HepG2 (cell line): ENCODE data around the gene ZNF783. TPM values are rescaled to one million over a fixed set of nuclear protein-coding genes. Genes with fewer than 3 reads are reported as not detected.
"Not testable (repeated sequence)": the region's sequence is repeated elsewhere in the genome, so short reads cannot be mapped to it uniquely, and the experiment has no call there.

Experiments used
- ATAC-seq: fragments of 200-7000 bp; cut with Tn5 transposase; 3 replicates; pipeline ENCODE4 v1.9.1; 2020; ENCODE audit warnings: mild to moderate bottlenecking, moderate library complexity
- BruUV-seq: library from RNA; stranded (reverse); fragments of 400-500 nt; replicated peaks from 2 replicates; lab custom pipeline; 2021; lab: Mats Ljungman, UMichigan
- CTCF ChIA-PET: fragments of 300-600 bp; formaldehyde crosslinking; extraction: SDS; loops from one replicate; lab custom pipeline; 2021; ENCODE audit warnings: low total read pairs, inconsistent platforms, low intra/inter-chr PET ratio; lab: Yijun Ruan, JAX
- POLR2A ChIA-PET: fragments of 350-600 bp; sonication (Branson Sonifier 250); formaldehyde crosslinking; loops from one replicate; lab custom pipeline; 2020; ENCODE audit warnings: antibody characterized with exemption, inconsistent platforms; lab: Yijun Ruan, JAX
- DNase-seq: peaks from one replicate; pipeline ENCODE4 v3.0.0-alpha.2; 2015; ENCODE audit warnings: low spot score
- FAIRE-seq: peaks from 3 replicates; lab custom pipeline; 2011; peaks lifted over from hg19 to GRCh38; lab: Jason Lieb, UNC
- H2AFZ ChIP-seq: one replicate; pipeline ENCODE4 v1.6.1; 2011; ENCODE audit warnings: low read length, inconsistent platforms
- H3K27ac ChIP-seq: fragments of 300-600 bp; 3 replicates; pipeline ENCODE4 v1.8.0; 2011; ENCODE audit warnings: mixed run types, mild to moderate bottlenecking, mixed read lengths, low read length, inconsistent platforms; ENCODE audit not compliant: insufficient read depth; ENCODE audit errors: extremely low read length
- H3K27me3 ChIP-seq, 2 experiments: fragments of 200-600 bp in 1 of 2; 2 replicates in 1 of 2; 3 replicates in 1 of 2; pipeline versions ENCODE4 v1.6.0 to v1.8.0; 2011; ENCODE audit warnings: low read length in 2 of 2, mild to moderate bottlenecking in 2 of 2, moderate library complexity in 2 of 2, inconsistent platforms in 1 of 2; ENCODE audit not compliant: insufficient read depth in 2 of 2, control insufficient read depth in 1 of 2
- H3K36me3 ChIP-seq, 2 experiments: fragments of 200-600 bp in 1 of 2; replicated peaks in 1 of 2; 2 replicates in 1 of 2; 3 replicates in 1 of 2; pipeline versions ENCODE4 v1.5.1 to v1.8.0; 2011; ENCODE audit warnings: low read length in 2 of 2, inconsistent platforms in 1 of 2; ENCODE audit not compliant: insufficient read depth in 2 of 2, control insufficient read depth in 1 of 2
- H3K4me1 ChIP-seq: 2 replicates; pipeline ENCODE4 v1.5.1; 2012; ENCODE audit warnings: low read length, inconsistent platforms; ENCODE audit not compliant: insufficient read depth
- H3K4me2 ChIP-seq: 2 replicates; pipeline ENCODE4 v1.6.0; 2011; ENCODE audit warnings: low read depth, low read length, inconsistent platforms
- H3K4me3 ChIP-seq, 3 experiments: fragments of 200-600 bp in 1 of 3; sonication (generic), shearing (Covaris generic) in 1 of 3; replicated peaks in 1 of 3; 2 replicates each; pipeline ENCODE4 v1.5.1; 2011 to 2016; ENCODE audit warnings: low read length in 3 of 3, inconsistent platforms in 2 of 3, low read depth in 2 of 3, mild to moderate bottlenecking in 2 of 3, control low read depth in 1 of 3, mixed read lengths in 1 of 3; ENCODE audit not compliant: insufficient read depth in 1 of 3
- H3K79me2 ChIP-seq: one replicate; pipeline ENCODE4 v1.6.1; 2011; ENCODE audit warnings: low read length, inconsistent platforms; ENCODE audit not compliant: insufficient read depth
- H3K9ac ChIP-seq: 2 replicates; pipeline ENCODE4 v1.6.0; 2011; ENCODE audit warnings: mild to moderate bottlenecking, low read depth, low read length, inconsistent platforms; ENCODE audit not compliant: insufficient read depth
- H3K9me3 ChIP-seq: 2 replicates; pipeline ENCODE4 v1.5.1; 2012; ENCODE audit warnings: mild to moderate bottlenecking, low read length
- H4K20me1 ChIP-seq: 2 replicates; pipeline ENCODE4 v1.6.0; 2011; ENCODE audit warnings: inconsistent platforms, mild to moderate bottlenecking, low read length, moderate library complexity; ENCODE audit not compliant: insufficient read depth
- MEIS2 ChIP-seq: sonication (generic); formaldehyde crosslinking; IDR thresholded peaks from 2 replicates; pipeline ENCODE4 v1.9.0; 2021; ENCODE audit warnings: mild to moderate bottlenecking, missing genetic modification reagents
- WGBS: methylation state at CpG from one replicate; pipeline ENCODE4 v1.1.6; 2017; ENCODE audit warnings: low lambda C conversion rate; 5-methylcytosine and 5-hydroxymethylcytosine counted together
- in situ Hi-C: cut with HindIII; loops from 2 replicates; pipeline ENCODE4 v1.10.0; 2017; ENCODE audit warnings: low pct_unique_long_range_greater_than_20kb; ENCODE audit not compliant: extremely low pct_ligation_motif_present
- intact Hi-C: fragments of 100-400 bp; cut with micrococcal nuclease; formaldehyde crosslinking; loops from one replicate; pipeline ENCODE4 v1.10.0; 2022; ENCODE audit not compliant: unreplicated experiment
- polyA plus RNA-seq, 8 experiments: library from polyadenylated mRNA; depleted of rRNA in 3 of 8; stranded (reverse) in 7 of 8; unstranded in 1 of 8; fragments of >200 nt; fragmentation: Illumina TruSeq in 4 of 8; extraction: Trizol in 4 of 8; gene quantifications; 2 replicates each; pipeline versions ENCODE4 v1.2.1 to v1.2.3, GENCODE V29; 2011 to 2016; ENCODE audit warnings: low read depth in 4 of 8, missing spikeins in 1 of 8, mixed read lengths in 1 of 8; ENCODE audit not compliant: insufficient read depth in 1 of 8
- total RNA-seq, 5 experiments: library from RNA; depleted of rRNA; stranded (reverse); fragments of >200 nt; fragmentation: Illumina TruSeq; extraction: Trizol; gene quantifications; 2 replicates each; pipeline ENCODE4 v1.2.3, GENCODE V29; 2016; ENCODE audit warnings: low read depth in 1 of 5

The ZNF783 gene
- total and polyA plus RNA-seq, 2 of the 13 experiments (the other 11 are each of a cell fraction or from before 2014, with no cell fraction given): 4.1 to 5.2 TPM

DNA sequence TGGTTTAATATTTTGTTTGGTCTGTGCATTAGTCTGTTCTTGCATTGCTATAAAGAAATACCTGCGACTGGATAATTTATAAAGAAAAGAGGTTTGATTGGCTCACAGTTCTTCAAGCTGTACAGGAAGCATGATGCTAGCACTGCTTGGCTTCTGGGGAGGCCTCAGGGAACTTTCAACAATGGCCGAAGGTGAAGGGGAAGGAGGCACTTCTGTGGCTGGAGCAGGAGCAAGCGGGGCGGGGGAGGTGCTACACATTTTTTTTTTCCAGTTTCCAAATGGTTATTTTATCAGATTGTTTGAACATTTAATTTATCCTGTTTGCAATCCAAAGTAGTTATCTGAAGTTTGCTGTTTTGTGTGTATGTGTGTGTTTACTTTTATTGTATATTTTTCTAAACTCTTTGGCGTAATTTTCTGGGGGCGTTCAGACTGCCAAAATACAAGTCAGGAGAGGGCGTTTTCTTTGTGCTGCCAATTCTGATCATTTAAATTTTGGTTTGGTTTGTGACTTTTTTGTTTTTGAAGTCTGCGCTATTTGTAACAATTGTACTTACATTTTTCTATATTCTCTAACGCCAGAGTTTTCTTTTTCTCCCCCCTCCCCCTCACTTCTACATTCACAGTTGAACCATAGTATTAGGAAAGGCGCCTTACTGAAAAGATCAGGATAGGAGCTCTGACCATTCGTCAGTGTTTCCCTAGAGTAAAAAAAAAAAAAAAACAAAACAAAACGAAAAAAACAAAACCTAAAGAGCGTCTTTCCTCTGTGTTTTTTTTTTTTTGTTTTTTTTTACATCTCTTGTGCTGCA, 58.5 kb downstream of the ZNF783 start:
- Histone ChIP-seq H3K79me2 (no peaks in the 10 kb centered on the region), H3K9ac (no peak overlapping the region), H3K4me3 (no peak overlapping the region), H4K20me1 (no peaks in the 10 kb centered on the region), H3K36me3 (no peaks in the 10 kb centered on the region), H3K27ac (no peak overlapping the region), H3K4me2 (no peak overlapping the region), H3K9me3 (no peaks in the 10 kb centered on the region), H2AFZ (no peak overlapping the region), H3K4me1 (no peaks in the 10 kb centered on the region), H3K27me3 (0 out of 5 replicates have a peak, but pooled peaks cover 0 to 6% of the 10 kb centered on the region in 2 experiments)
- ATAC-seq (no peak), FAIRE-seq (no peak), DNase-seq (no peak)
- in situ Hi-C loops (no loop called here), intact Hi-C loops (no loop called here)
- POLR2A ChIA-PET: no interaction called here
- no peak for TF ChIP-seq MEIS2
- BruUV-seq: no TSS peak
- 58% methylated on average over 13 of the region's 13 CpGs for WGBS
- CTCF ChIA-PET: no interaction called here

DNA sequence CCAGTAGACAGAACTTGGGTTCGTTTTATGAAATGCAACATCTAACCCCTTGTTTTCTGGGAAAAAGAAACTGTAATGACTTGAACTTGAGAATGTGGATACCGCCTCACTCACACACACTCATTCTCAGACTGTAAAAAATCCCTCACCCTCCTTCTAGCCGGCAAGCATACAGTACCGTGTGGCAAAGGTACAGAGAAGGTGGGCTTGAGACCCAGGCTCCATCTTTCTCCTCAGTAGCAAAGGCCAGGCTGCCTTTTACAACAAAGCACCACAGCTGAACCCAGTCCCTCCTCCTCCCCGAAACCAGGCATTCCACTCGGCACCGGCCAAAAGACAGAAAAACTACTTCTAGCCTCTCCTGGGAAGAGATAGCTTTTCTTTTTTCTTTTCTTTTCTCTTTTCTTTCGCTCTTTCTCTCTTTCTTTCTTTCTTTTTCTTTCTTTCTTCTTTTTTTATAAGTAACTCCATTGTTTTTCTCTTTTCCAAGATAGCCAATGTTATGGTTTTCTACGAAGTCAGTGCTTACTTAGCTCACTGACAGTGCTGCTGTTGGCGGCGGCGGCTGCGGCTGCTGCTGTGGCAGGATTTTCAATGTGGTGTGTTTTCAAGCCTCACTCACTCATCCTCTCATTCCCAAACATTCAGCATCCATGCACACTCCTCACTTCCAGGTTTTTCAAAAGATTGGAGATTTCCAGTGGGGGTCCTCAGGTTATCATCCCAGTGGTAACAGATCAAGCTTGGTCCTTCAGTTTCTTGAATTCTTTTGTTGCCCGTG, 59.3 kb downstream of the ZNF783 start:
- H3K4me3 ChIP-seq, CTCF ChIA-PET, DNase-seq, POLR2A ChIA-PET, ATAC-seq, H3K27me3 ChIP-seq, H2AFZ ChIP-seq, in situ Hi-C loops, H3K4me1 ChIP-seq, H4K20me1 ChIP-seq, BruUV-seq, H3K36me3 ChIP-seq, FAIRE-seq, H3K9ac ChIP-seq, H3K79me2 ChIP-seq, intact Hi-C loops, H3K9me3 ChIP-seq, H3K27ac ChIP-seq: not testable (repeated sequence)
- 77% methylated on average over 14 of the region's 14 CpGs for WGBS
- H3K4me2 ChIP-seq: peak overlapping the region; percentile 66; the same call in 1 of the 2 replicates
